ENCODE measurements around the gene LSM6. TPM values are rescaled to one million over a fixed set of nuclear protein-coding genes. Genes with fewer than 3 reads are reported as not detected.

Gene LSM6
- total RNA-seq, 2 donors from 2014 or later, result 15.7 to 17.2 TPM

- intact Hi-C loops (cut with DNase I), result no loop called here
Measured at GRCh38 chr4:146179784-146180370, 4.4 kb downstream of the LSM6 start.

GRCh38 chr4:146182443-146182842 is 6.9 kb downstream of the LSM6 start:
- DNase-seq, result no peak
- ATAC-seq, result no peak
- intact Hi-C loops (cut with DNase I), result no loop called here

More at GRCh38 chr4:146179784-146180370, 4.4 kb downstream of the LSM6 start:
- ATAC-seq (no peak), DNase-seq (no peak)

GRCh38 chr4:146183209-146183608 is 7.7 kb downstream of the LSM6 start:
- intact Hi-C loops (cut with DNase I), result no loop called here
- no peak for DNase-seq
- ATAC-seq, result no peak

GRCh38 chr4:146186041-146186440 is 10.5 kb downstream of the LSM6 start:
- intact Hi-C loops (cut with DNase I), result no loop called here
- no peak for ATAC-seq
- DNase-seq, result no peak

- no peak for DNase-seq
- intact Hi-C loops (cut with DNase I), result no loop called here
- ATAC-seq, result no peak
Measured at GRCh38 chr4:146186596-146186995, 11.1 kb downstream of the LSM6 start.

- intact Hi-C loops (cut with DNase I), result loop anchor here in 1 of 2 donors (5.0 kb wide), 1 partner anchor 47 kb away; no protein-coding TSS in a partner anchor
- ATAC-seq (no peak), DNase-seq (no peak)
Measured at GRCh38 chr4:146190456-146190855, 14.9 kb downstream of the LSM6 start.

- ATAC-seq (peak; percentile 75 to 79), DNase-seq (no peak)
- intact Hi-C loops (cut with DNase I), result loop anchor here in 1 of 2 donors (5.0 kb wide), 1 partner anchor 45 kb away; no protein-coding TSS in a partner anchor
Measured at GRCh38 chr4:146191766-146192458, 16.4 kb downstream of the LSM6 start.

- intact Hi-C loops (cut with DNase I), result loop anchor here in 1 of 2 donors (5.0 kb wide), 1 partner anchor 44 kb away; no protein-coding TSS in a partner anchor
- DNase-seq (no peak), ATAC-seq (no peak)
Measured at GRCh38 chr4:146193628-146194027, 18.1 kb downstream of the LSM6 start.

GRCh38 chr4:146194212-146194611 is 18.7 kb downstream of the LSM6 start:
- no peak for DNase-seq
- ATAC-seq, result no peak
- intact Hi-C loops (cut with DNase I), result loop anchor here in 1 of 2 donors (5.0 kb wide), 1 partner anchor 43 kb away; no protein-coding TSS in a partner anchor

- ATAC-seq, result no peak
- intact Hi-C loops (cut with DNase I), result no loop called here
- no peak for DNase-seq
Measured at GRCh38 chr4:146202665-146203064, 27.1 kb downstream of the LSM6 start.

- intact Hi-C loops (cut with DNase I), result no loop called here
- DNase-seq (no peak), ATAC-seq (peak in 1 of 2 donors; percentile 53)
Measured at GRCh38 chr4:146207410-146207809, 31.9 kb downstream of the LSM6 start.

- DNase-seq, result no peak
- intact Hi-C loops (cut with DNase I), result no loop called here
- no peak for ATAC-seq
Measured at GRCh38 chr4:146210890-146211289, 35.4 kb downstream of the LSM6 start.

- intact Hi-C loops (cut with DNase I), result no loop called here
- no peak for DNase-seq
- peak in 1 of 2 donors; percentile 52 for ATAC-seq
Measured at GRCh38 chr4:146211440-146211839, 35.9 kb downstream of the LSM6 start.

GRCh38 chr4:146212781-146213180 is 37.3 kb downstream of the LSM6 start:
- intact Hi-C loops (cut with DNase I), result no loop called here
- ATAC-seq (no peak), DNase-seq (no peak)

GRCh38 chr4:146214238-146214637 is 38.7 kb downstream of the LSM6 start, which contains the start of gene REELD1:
REELD1 (plus strand) TSS chr4:146214538; CDS start chr4:146216953, 2,415 bp downstream.
- ATAC-seq, result no peak
- intact Hi-C loops (cut with DNase I), result no loop called here
- no peak for DNase-seq

GRCh38 chr4:146222313-146222712 is 46.8 kb downstream of the LSM6 start:
- intact Hi-C loops (cut with DNase I), result no loop called here
- ATAC-seq (peak in 1 of 2 donors; percentile 68), DNase-seq (no peak)

GRCh38 chr4:146224326-146224966 is 48.9 kb downstream of the LSM6 start:
- intact Hi-C loops (cut with DNase I), result no loop called here
- ATAC-seq (peak; percentile 78 to 83), DNase-seq (no peak)

- ATAC-seq, result no peak
- DNase-seq, result no peak
- intact Hi-C loops (cut with DNase I), result no loop called here
Measured at GRCh38 chr4:146229406-146229805, 53.9 kb downstream of the LSM6 start.

- no peak for DNase-seq
- ATAC-seq, result no peak
- intact Hi-C loops (cut with DNase I), result loop anchor here in 1 of 2 donors (10.0 kb wide), 1 partner anchor 863 kb away; no protein-coding TSS in a partner anchor
Measured at GRCh38 chr4:146232131-146232722, 56.7 kb downstream of the LSM6 start.

Measured in left cardiac atrium (tissue), 4 donors.